Ovary (tissue), 9 donors: ENCODE data around the gene ADI1. TPM values are rescaled to one million over a fixed set of nuclear protein-coding genes. Genes with fewer than 3 reads are reported as not detected.

ENCODE experiments used
- DNase-seq, 5 donors: peaks; one replicate each; pipeline ENCODE4 v3.0.0-alpha.2; 2019 to 2020
- H3K27ac ChIP-seq, 2 donors: fragments of 200-600 bp; one replicate each; pipeline versions ENCODE4 v1.5.1 to v1.8.0; 2019 to 2022
- H3K27me3 ChIP-seq: fragments of 200-600 bp; one replicate; pipeline ENCODE4 v1.8.0; 2022
- H3K36me3 ChIP-seq: fragments of 200-600 bp; sonication (generic); one replicate; pipeline ENCODE4 v1.5.1; 2019
- H3K4me1 ChIP-seq: one replicate; pipeline ENCODE4 v1.8.1; 2013; ENCODE audit warnings: mild to moderate bottlenecking, moderate library complexity; ENCODE audit not compliant: insufficient read depth
- H3K4me3 ChIP-seq: fragments of 200-600 bp; sonication (generic); one replicate; pipeline ENCODE4 v1.5.1; 2017
- H3K9me3 ChIP-seq, 2 donors: fragments of 200-600 bp in 1 of 2; sonication (generic) in 1 of 2; one replicate each; pipeline versions ENCODE4 v1.5.1 to v1.8.1; 2013 to 2019; ENCODE audit warnings: mild to moderate bottlenecking in 1 of 2, moderate library complexity in 1 of 2
- CTCF ChIP-seq, 3 donors: fragments of 450-650 bp in 2 of 3; fragments of 200-600 bp in 1 of 3; IDR thresholded peaks; one replicate each; pipeline versions ENCODE4 v1.5.1 to v1.8.0; 2016 to 2022; ENCODE audit warnings: antibody characterized with exemption in 3 of 3, mild to moderate bottlenecking in 1 of 3
- EP300 ChIP-seq: sonication (generic); formaldehyde crosslinking; IDR thresholded peaks from one replicate; pipeline ENCODE4 v1.6.1; 2017; ENCODE audit warnings: antibody characterized with exemption
- POLR2A ChIP-seq: fragments of 450-650 bp; IDR thresholded peaks from one replicate; pipeline ENCODE4 v1.6.1; 2017; ENCODE audit warnings: antibody characterized with exemption, mild to moderate bottlenecking, moderate library complexity
- WGBS, 3 donors: extraction: QIAGEN DNeasy Blood & Tissue Kit in 1 of 3; methylation state at CpG; one replicate each; pipeline versions ENCODE4 v1.1.5 to v1.1.7; 2013 to 2017; 5-methylcytosine and 5-hydroxymethylcytosine counted together
- intact Hi-C, 4 donors: fragments of 100-400 bp; cut with DNase I; formaldehyde crosslinking; loops; one replicate each; pipeline versions ENCODE4 v1.11.0 to v1.15.1; 2022 to 2023
- polyA plus RNA-seq, 2 donors: library from polyadenylated mRNA; stranded (reverse); fragments of 200-250 nt in 1 of 2; fragments of 350-450 nt in 1 of 2; fragmentation: Illumina TruSeq in 1 of 2; extraction: RNeasy Lipid Tissue Mini Kit (QIAGEN cat#74804) in 1 of 2; gene quantifications; one replicate each; pipeline ENCODE4 v1.2.3, GENCODE V29; 2013 to 2014
- total RNA-seq, 7 donors: library from RNA; depleted of rRNA in 2 of 7; stranded (reverse); fragments of >200 nt in 2 of 7; fragmentation: NEBNext Ultra II Directional in 3 of 7; extraction: Animal tissue kit (Norgen Biotek cat#: 25700) in 3 of 7; gene quantifications; one replicate each; pipeline versions ENCODE4 v1.1.0 to v1.2.4, GENCODE V29; 2016 to 2023
- donor health status: DM: no; HTN: no; CAD: no; lungs with moderate emphysema.
- donor health status: DM: no; HTN: no; CAD: no.
- donor health status: Bipolar disorder and iron deficiency.
- donor health status: DM: yes; HTN: yes; CAD: no.
- donor health status: DM: no; HTN: no; CAD: no.
- donor health status: DM: yes; HTN: yes; CAD: no.

ADI1 gene
- total and polyA plus RNA-seq, 9 donors, result 35.9 to 77.2 (median 51.9) TPM

- 91 to 94% (median 91%) methylated on average over 28 to 29 of the region's 29 CpGs for WGBS, 3 donors
- intact Hi-C loops, result no loop called here
- DNase-seq, result peak in 2 of 5 donors; percentile 17 to 22
- Histone ChIP-seq H3K27ac (no peak overlapping the region), H3K36me3 (no peaks in the 10 kb centered on the region), H3K27me3 (no peaks in the 10 kb centered on the region), H3K9me3 (no peaks in the 10 kb centered on the region), H3K4me1 (peaks cover 7% of the 10 kb centered on the region), H3K4me3 (no peak overlapping the region)
- TF ChIP-seq EP300 (no peak), POLR2A (no peak), CTCF (IDR thresholded peaks at IDR 0.05) (no peak)
These were observed 33.0 kb downstream of the ADI1 start for GRCh38 chr2:3486047-3487027.

GRCh38 chr2:3485166-3485565, 34.2 kb downstream of the ADI1 start:
- 94 to 95% (median 95%) methylated on average over 11 of the region's 11 CpGs for WGBS, 3 donors
- Histone ChIP-seq H3K27me3 (no peaks in the 10 kb centered on the region), H3K9me3 (no peaks in the 10 kb centered on the region), H3K27ac (no peak overlapping the region), H3K4me1 (peaks cover 7% of the 10 kb centered on the region), H3K4me3 (no peak overlapping the region), H3K36me3 (no peaks in the 10 kb centered on the region)
- TF ChIP-seq POLR2A (no peak), EP300 (no peak)
- peak in 2 of 5 donors; percentile 13 to 17 for DNase-seq
- intact Hi-C loops, result no loop called here

GRCh38 chr2:3483986-3484960, 35.1 kb downstream of the ADI1 start:
- no peak overlapping the region for H3K27ac ChIP-seq
- no peak overlapping the region for H3K4me3 ChIP-seq
- peak in 2 of 5 donors; percentile 11 to 34 for DNase-seq
- H3K4me1 ChIP-seq, result peaks cover 5% of the 10 kb centered on the region
- no peaks in the 10 kb centered on the region for H3K36me3 ChIP-seq
- 91 to 93% (median 92%) methylated on average over 34 of the region's 34 CpGs for WGBS, 3 donors
- H3K27me3 ChIP-seq, result no peaks in the 10 kb centered on the region
- intact Hi-C loops, result no loop called here
- TF ChIP-seq CTCF (IDR thresholded peaks at IDR 0.05), result no peak
- no peak for TF ChIP-seq POLR2A
- TF ChIP-seq EP300, result no peak
- no peaks in the 10 kb centered on the region for H3K9me3 ChIP-seq

GRCh38 chr2:3483227-3483985, 35.9 kb downstream of the ADI1 start:
- Histone ChIP-seq H3K9me3 (no peaks in the 10 kb centered on the region), H3K27me3 (no peaks in the 10 kb centered on the region), H3K36me3 (no peaks in the 10 kb centered on the region), H3K4me3 (no peak overlapping the region), H3K4me1 (no peaks in the 10 kb centered on the region), H3K27ac (no peak overlapping the region)
- intact Hi-C loops, result no loop called here
- WGBS, 3 donors, result 59 to 67% (median 61%) methylated on average over 26 to 30 of the region's 30 CpGs
- TF ChIP-seq EP300, result no peak
- TF ChIP-seq CTCF (IDR thresholded peaks at IDR 0.05), result no peak
- TF ChIP-seq POLR2A, result no peak
- DNase-seq, result peak; percentile 78 to 96 (median 81)
